Cardiac muscle cell (in vitro differentiated cells and primary cell): ENCODE data around the gene SPI1. TPM values are rescaled to one million over a fixed set of nuclear protein-coding genes. Genes with fewer than 3 reads are reported as not detected.

Experiments
- DNase-seq, 2 donors: peaks; one replicate each; pipeline versions ENCODE4 v3.0.0 to v3.0.0-alpha.2; 2010 to 2017; ENCODE audit warnings: low read depth in 1 of 2, low spot score in 1 of 2
- H3K27ac ChIP-seq: fragments of 200-600 bp; sonication (generic); 2 replicates; pipeline ENCODE4 v1.5.1; 2016
- H3K27me3 ChIP-seq: fragments of 200-600 bp; sonication (generic); 2 replicates; pipeline ENCODE4 v1.6.0; 2016; ENCODE audit warnings: control low read depth
- H3K36me3 ChIP-seq: fragments of 200-600 bp; sonication (generic); 2 replicates; pipeline ENCODE4 v1.5.1; 2016; ENCODE audit warnings: control low read depth
- H3K4me1 ChIP-seq: fragments of 200-600 bp; sonication (generic); 2 replicates; pipeline ENCODE4 v1.8.1; 2017; ENCODE audit warnings: low read depth, mild to moderate bottlenecking, mixed run types
- H3K4me3 ChIP-seq: fragments of 200-600 bp; sonication (generic); 2 replicates; pipeline ENCODE4 v1.5.1; 2016; ENCODE audit warnings: mild to moderate bottlenecking
- H3K9me3 ChIP-seq: fragments of 200-600 bp; sonication (generic); 2 replicates; pipeline ENCODE4 v1.5.1; 2017; ENCODE audit warnings: low read depth, mild to moderate bottlenecking, control low read depth
- polyA plus RNA-seq: library from polyadenylated mRNA; unstranded; fragments of >200 nt; fragmentation: Nextera tagmentation; extraction: Ambion mirVana; gene quantifications from 2 replicates; pipeline ENCODE4 v1.2.1, GENCODE V29; 2016
- total RNA-seq: library from RNA; depleted of rRNA; stranded (reverse); fragments of >200 nt; gene quantifications from 2 replicates; pipeline ENCODE4 v1.2.3, GENCODE V29; 2016
- TF ChIP-seq, protein P1 (sequence below): IDR thresholded peaks from 2 replicates; pipeline ENCODE4 v1.5.1; 2012; ENCODE audit warnings: low read depth, mild to moderate bottlenecking, low read length

Gene SPI1
- total and polyA plus RNA-seq, 2 experiments from 2014 or later, result 0.56 TPM; not detected in 1

DNA sequence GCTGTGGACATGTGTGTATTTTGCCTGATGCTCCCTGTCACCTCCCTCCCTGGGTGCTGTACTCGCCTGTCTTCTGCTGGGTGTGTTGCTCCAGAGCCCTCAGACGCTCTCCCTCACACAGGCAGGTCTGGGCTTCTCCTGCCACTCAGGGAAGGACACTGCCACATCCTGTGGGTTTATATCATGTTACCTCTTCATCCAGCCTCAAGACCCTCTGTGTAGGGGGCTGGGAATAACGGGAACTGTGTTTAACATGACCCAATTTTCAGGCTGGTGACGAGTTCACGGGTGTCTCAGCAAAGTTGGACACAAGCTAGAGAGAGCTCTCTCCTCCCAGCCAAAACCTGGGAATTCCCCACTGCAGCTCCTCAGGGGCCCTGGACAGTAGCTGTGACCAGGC, 50.4 kb downstream of the SPI1 start:
- Histone ChIP-seq H3K36me3 (peaks cover 37% of the 10 kb centered on the region), H3K27me3 (no peaks in the 10 kb centered on the region), H3K9me3 (no peaks in the 10 kb centered on the region), H3K4me1 (no peaks in the 10 kb centered on the region), H3K27ac (peak overlapping the region; percentile 85), H3K4me3 (no peak overlapping the region)
- TF ChIP-seq, protein P1, sequence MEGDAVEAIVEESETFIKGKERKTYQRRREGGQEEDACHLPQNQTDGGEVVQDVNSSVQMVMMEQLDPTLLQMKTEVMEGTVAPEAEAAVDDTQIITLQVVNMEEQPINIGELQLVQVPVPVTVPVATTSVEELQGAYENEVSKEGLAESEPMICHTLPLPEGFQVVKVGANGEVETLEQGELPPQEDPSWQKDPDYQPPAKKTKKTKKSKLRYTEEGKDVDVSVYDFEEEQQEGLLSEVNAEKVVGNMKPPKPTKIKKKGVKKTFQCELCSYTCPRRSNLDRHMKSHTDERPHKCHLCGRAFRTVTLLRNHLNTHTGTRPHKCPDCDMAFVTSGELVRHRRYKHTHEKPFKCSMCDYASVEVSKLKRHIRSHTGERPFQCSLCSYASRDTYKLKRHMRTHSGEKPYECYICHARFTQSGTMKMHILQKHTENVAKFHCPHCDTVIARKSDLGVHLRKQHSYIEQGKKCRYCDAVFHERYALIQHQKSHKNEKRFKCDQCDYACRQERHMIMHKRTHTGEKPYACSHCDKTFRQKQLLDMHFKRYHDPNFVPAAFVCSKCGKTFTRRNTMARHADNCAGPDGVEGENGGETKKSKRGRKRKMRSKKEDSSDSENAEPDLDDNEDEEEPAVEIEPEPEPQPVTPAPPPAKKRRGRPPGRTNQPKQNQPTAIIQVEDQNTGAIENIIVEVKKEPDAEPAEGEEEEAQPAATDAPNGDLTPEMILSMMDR, result no peak
- DNase-seq, result no peak

DNA sequence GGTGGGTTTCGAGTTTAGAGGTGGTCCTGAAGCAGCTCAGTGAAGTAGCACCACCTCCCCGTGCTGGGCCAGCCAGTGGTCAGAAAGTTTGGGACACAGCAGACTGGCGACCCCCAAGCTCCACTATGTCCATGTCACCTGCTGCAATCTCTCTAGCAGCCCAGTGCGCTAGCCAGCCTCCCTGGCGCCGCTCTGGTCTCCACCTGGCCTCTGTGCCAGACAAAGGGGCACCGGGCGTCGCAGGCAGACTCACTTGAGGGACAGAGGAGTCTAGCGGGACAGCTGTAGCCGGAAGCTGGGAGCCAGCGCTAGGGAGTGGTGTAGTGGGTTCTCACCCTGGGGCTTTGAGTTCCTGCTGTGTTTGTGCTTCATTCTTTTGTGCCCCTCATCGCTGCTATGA, 51.3 kb downstream of the SPI1 start:
- Histone ChIP-seq H3K4me3 (no peak overlapping the region), H3K27ac (peak overlapping the region; percentile 85), H3K36me3 (peaks cover 29% of the 10 kb centered on the region), H3K9me3 (no peaks in the 10 kb centered on the region), H3K4me1 (no peaks in the 10 kb centered on the region), H3K27me3 (no peaks in the 10 kb centered on the region)
- TF ChIP-seq, protein P1, result no peak
- no peak for DNase-seq

DNA sequence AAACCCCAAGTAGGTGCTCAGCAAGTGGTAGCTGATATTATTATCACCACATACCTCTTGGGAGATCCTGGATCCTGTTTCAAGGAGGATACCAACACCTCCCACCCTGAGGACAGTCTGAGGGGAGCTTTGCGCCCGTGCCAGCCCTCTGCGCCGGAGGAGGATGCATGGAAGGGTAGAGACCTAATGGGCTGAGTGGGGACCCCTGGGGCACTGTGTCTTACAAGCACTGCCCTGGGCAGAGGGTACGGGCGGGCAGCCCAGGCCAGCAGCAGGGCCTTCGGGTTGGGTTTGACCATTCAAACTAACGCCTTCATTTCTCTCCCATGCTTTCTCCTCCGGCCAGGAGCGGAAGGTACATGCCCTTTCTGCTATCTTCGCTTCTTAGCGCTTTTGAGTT, 52.1 kb downstream of the SPI1 start:
- Histone ChIP-seq H3K27me3 (no peaks in the 10 kb centered on the region), H3K27ac (peak overlapping the region; percentile 85), H3K4me1 (no peaks in the 10 kb centered on the region), H3K4me3 (no peak overlapping the region), H3K36me3 (peaks cover 26% of the 10 kb centered on the region), H3K9me3 (no peaks in the 10 kb centered on the region)
- TF ChIP-seq, protein P1, result no peak
- DNase-seq, result no peak

DNA sequence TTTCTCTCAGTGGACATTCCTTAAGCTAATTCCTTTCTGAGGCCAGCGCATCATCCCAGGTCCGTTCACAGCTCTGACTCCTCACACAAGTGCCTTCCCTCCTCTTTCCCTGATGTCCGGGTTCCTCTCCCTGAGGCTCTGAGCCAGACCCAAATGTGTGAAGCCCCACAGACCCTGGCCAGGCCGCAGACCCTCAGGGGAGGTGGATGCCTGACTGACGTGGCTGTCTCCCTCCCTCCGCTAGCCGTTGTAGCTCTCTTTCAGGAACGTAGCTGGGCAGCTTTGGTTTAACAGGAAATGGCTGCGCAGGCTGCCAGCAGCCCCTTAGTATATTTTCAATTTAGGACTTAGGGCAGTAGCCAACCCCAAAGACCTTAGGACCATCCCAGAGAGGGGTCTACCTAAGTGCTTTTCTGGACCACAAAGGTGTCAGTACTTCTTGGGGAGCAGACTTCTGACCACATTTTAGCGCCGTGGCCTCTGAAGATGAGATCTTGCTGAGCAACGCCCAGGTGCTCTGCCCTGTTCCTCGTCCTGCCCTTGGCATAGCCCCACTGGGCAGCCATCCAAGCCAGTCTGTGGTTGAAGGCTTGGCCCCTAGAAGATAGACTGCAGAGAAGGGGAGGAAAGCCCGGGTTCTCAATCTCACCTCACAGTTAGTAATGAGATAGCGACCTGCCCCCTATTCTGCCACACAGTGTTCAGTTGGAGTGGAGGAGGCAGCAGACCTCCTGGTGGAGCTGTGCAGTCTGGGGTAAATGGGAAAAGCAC, 52.9 kb downstream of the SPI1 start:
- no peaks in the 10 kb centered on the region for H3K27me3 ChIP-seq
- peaks cover 20% of the 10 kb centered on the region for H3K36me3 ChIP-seq
- no peaks in the 10 kb centered on the region for H3K9me3 ChIP-seq
- peak overlapping the region; percentile 85 for H3K27ac ChIP-seq
- no peak overlapping the region for H3K4me3 ChIP-seq
- no peaks in the 10 kb centered on the region for H3K4me1 ChIP-seq
- DNase-seq, result no peak
- TF ChIP-seq, protein P1, result no peak

DNA sequence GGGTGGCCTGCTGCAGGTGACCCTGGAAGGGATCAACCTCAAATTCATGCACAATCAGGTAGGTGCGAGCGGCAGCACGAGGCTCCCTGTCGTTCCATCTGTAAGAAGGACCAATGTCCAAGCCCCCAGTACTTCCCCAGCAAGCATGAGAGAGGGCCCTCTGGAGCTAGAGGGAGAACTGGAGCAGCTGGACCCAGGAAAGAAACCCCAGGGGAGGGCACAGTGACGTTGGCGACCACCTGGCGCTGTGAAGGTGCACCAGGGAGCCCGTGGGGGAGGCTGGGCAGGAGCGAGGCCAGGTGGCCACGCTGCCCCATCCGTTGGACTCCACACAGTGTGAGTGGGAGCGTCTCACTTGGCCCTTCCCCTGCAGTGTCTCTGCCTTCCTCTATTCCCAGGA, 53.8 kb downstream of the SPI1 start:
- no peak for DNase-seq
- Histone ChIP-seq H3K4me3 (no peak overlapping the region), H3K36me3 (peaks cover 16% of the 10 kb centered on the region), H3K27me3 (no peaks in the 10 kb centered on the region), H3K9me3 (no peaks in the 10 kb centered on the region), H3K4me1 (no peaks in the 10 kb centered on the region), H3K27ac (peak overlapping the region; percentile 48)
- TF ChIP-seq, protein P1, result no peak
